Measurements from ENCODE around the gene FGF18. TPM values are rescaled to one million over a fixed set of nuclear protein-coding genes. Genes with fewer than 3 reads are reported as not detected.

FGF18 gene
- total RNA-seq, 2 donors from 2014 or later, result 0.31 to 0.43 TPM

DNA sequence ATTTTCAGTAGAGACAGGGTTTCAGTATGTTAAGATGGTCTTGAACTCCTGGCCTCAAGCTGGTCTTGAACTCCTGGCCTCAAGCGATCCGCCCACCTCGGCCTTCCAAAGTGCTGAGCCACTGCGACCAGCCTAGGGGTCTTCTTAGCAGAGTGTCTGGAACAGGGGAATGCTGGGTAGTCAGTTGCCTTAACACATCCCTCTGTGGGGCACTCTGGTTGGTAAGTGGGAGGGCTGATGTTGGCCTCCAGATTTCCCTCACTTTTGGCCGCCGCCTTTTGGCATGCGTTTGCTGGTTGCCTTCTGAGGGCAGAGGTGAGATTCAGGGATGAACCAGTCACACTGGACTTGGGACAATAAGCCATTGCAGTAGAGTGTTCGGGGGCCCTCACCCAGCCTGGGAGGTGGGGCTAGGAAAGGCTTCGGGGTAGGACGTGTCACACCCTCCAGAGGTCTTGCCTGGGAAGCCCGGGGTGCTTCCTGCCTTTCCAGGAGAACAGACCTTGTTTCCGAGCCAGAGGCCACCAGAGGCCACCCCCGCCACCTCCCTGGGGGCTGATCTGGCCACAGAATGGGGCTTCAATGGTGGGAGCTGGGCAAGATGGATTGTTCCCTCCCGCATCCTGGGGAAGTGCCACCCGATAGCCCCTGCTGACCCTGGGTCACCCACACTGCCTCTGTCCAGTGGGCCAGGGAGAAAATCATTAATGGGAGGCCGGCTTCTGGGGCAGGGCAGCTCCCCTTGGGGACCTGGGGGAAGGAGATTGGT is 13.3 kb downstream of the FGF18 start:
- intact Hi-C loops (cut with DNase I, micrococcal nuclease), result no loop called here
- ATAC-seq, result no peak
- DNase-seq, result no peak

DNA sequence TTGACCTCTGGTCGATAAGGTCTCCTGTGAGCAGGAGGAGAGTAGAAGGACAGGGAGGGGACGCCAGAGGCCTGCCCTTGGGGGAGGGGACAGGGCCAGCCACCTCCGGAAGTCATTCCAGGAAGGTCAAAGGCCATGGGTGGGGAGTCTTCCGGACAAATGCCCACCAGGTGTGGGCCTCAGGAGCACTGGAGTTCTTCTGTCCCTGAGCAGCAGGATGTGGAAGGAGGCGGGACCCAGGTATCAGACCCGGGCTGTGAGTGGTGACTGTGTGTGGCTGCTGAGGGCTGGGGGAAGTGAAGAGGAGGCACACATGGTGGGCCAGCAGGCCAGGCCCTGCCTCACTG is 13.9 kb downstream of the FGF18 start:
- ATAC-seq, result no peak
- intact Hi-C loops (cut with DNase I, micrococcal nuclease), result no loop called here

DNA sequence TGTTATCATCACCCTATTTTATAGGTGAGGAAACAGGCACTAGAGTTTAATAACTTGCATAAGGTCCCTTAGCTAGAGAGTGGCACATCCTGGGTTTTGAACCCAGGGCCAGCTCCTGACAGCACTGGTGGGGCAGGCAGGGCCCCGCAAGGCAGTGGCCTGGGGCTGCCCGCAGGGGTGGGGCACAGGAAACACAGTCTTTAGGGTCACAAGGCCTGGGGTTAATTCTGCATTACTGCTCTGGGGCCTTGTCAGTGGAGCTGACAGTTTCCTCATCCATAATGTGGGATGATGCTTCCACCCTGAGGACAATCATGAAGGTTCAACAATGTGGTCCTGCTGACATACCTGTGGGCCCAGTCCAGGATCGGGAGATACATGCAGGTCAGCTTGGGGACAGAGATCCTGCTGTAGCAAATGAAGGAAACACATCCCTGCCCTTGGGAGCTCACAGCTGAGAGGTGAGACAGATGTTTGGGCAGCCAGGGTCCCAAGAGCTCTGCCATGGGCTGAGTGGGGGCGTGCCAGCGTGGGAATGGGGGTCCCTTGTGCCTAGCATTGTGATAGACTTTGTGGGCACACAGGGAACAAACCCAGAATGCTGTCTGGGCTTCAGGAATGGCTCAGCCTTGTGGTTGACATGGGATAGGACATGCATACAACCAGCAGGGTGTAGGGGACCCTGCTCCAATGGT is 14.7 kb downstream of the FGF18 start:
- ATAC-seq (no peak), DNase-seq (no peak)
- intact Hi-C loops (cut with DNase I, micrococcal nuclease), result no loop called here

More for the DNA sequence above, 13.9 kb downstream of the FGF18 start:
- DNase-seq, result no peak

DNA sequence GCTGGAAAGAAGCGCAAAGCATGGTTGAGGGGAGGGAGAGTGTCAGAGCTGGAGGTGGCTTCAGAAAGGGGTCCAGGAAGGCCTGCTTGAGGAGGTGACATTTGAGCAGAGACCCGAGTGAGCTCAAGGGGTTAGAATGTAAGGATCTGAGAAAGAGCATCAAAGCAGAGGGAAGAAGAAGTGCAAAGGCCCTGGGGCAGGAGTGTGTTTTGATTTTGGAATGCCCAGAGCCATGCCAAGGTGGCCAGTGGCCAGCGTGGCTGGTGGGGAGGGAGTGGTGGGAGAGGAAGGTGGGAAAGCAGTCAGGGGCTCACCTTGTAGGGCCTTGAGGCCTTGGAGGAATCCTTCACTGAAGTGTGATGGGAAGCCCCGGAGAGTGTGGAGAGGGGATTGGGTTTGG is 15.4 kb downstream of the FGF18 start:
- DNase-seq (no peak), ATAC-seq (no peak)
- intact Hi-C loops (cut with DNase I, micrococcal nuclease), result no loop called here

DNA sequence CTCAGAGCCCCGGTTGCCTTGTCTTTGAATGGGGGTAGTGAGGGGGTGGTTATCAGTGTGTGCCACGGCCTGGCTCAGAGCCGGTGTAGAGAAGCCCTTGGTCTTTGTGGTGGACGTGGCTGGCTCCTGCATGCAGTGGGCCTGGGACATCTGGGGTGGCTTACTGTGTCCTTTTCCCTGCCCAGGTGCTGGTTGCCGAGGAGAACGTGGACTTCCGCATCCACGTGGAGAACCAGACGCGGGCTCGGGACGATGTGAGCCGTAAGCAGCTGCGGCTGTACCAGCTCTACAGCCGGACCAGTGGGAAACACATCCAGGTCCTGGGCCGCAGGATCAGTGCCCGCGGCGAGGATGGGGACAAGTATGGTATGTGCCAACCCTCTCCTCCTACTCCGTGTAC is 16.5 kb downstream of the FGF18 start:
- intact Hi-C loops (cut with DNase I, micrococcal nuclease), result no loop called here
- ATAC-seq (no peak), DNase-seq (no peak)

DNA sequence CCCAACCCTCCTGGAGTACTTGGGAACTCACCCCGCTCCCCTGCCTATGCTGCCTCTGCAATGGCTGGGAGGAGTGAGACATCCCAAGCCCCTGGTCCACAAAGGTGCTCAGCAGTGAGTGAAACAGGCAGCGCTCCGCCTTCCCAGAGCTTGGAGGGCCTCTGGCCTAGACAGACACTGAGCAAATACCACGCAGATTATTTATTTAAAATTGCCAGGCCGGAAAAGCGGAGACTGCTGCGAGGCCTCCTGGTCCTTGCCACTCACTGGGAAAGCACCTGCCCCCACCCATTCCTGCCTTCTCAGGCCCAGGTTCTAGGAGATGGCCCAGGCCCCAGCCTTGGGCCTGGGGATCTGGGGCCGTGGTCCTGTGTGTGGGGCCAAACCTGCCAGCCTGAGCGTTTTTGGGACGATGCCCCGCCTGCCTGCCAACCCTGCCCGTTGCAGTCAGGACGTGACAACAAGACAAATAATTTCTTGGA is 17.4 kb downstream of the FGF18 start:
- intact Hi-C loops (cut with DNase I, micrococcal nuclease), result no loop called here
- DNase-seq (no peak), ATAC-seq (no peak)

DNA sequence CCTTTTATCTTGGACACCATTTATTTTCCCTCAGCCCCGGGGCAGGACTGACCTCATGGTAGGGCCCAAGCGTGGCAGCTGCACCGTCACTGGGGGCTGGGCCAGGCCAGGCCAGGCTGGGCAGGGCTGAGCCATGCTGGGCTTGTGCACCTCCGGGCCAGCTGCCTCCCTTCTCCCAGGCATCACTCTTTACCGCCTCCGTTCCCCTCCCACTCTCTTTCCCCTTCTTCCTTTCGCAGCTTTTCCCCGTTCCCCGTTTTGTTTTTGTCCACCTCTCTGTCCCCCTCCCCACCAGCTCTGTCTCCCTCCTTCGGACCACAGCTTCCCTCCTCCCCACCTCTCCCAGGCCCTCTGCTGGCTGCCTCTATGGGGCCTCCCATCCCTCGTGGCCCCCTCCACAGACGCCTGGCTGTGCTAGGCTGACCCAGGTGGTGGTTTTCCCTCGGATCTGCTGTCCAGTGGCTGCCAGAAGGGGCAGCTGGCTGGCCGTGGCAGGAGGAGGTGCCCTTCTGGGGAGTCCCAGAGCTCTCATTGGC is 17.9 kb downstream of the FGF18 start:
- ATAC-seq (no peak), DNase-seq (no peak)
- intact Hi-C loops (cut with DNase I, micrococcal nuclease), result no loop called here

DNA sequence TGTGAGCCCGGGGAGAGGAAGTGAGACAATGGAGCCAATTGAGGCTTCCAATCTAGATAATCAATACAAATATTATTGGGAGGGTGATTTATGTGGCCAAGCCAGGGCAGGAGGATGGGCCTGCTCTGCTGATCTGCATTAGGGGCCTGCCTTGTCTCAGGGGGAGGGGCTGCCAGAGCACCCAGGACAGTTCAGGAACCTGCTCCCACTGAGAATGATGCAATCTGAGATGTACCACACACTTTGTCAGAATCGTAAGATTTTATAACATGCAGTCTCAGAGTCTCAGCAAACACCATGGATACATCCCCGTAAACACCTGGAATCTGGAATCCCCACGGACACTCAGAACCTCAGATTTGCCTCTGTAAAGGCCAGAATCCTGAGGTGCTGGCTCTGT is 19.3 kb downstream of the FGF18 start:
- intact Hi-C loops (cut with DNase I, micrococcal nuclease), result no loop called here
- no peak for ATAC-seq
- DNase-seq, result no peak

DNA sequence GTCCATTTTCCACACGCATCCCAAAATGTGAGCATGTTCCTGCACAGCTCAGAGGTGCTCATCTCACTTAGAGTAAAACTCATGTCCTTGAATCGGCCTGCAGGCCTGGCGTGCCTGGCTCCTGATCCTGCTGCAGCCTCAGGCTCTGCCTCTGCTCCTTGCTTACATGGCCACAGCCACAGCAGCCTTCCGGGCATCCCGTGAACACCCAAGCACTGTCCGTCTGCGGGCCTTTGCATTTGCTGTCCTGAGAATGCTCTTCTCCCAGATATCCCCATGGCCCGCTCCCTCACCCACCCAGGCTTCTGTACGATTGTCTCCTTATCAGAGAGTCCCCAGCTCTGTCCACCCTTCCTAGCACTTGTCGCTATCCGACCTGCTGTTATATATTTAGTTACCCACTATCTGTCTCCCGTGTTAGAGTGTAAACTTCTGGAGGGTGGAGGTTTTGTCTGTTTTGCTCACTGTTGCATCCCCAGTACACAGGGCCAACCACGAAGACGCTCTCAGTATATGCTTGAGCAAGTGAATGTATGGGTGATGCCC is 21.9 kb downstream of the FGF18 start:
- ATAC-seq, result no peak
- no peak for DNase-seq
- intact Hi-C loops (cut with DNase I, micrococcal nuclease), result no loop called here

DNA sequence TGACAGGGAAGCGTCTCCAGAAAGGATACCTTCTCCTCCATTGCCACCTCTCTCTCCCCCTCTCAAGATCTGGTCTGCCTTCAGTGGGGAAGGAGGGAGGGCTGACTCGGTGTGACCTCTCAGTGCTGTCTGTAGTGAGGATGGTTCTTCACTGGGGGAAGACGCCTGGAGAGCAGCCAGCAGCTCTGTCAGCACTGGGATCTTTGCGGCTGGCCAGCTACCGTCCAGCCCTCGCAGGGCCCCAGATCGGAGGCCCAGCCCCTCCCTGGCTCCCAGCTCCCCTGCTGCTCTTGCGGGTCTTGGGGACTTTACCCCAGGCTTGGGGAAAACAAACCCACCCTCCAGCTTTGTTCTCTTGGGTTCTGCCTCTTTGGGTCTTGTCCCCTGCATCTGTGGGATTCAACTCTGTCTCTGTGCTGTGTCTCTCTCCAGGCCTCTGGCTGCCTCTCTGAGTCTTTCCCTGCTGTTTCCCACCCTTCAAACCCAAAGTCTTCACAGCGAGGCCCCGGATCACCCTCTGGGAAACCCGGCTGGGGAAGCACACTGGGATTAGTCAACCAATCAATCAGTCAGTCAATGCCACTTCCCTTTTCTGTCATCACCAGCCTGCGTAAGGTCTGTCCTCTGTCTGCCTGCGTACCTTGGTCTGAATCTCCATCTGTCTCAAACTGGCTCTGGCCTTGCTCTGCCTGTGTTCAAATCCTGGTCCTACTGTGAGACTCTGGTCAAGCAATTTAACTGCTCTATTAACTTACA is 23.0 kb downstream of the FGF18 start:
- intact Hi-C loops (cut with DNase I, micrococcal nuclease), result no loop called here
- DNase-seq (no peak), ATAC-seq (no peak)

DNA sequence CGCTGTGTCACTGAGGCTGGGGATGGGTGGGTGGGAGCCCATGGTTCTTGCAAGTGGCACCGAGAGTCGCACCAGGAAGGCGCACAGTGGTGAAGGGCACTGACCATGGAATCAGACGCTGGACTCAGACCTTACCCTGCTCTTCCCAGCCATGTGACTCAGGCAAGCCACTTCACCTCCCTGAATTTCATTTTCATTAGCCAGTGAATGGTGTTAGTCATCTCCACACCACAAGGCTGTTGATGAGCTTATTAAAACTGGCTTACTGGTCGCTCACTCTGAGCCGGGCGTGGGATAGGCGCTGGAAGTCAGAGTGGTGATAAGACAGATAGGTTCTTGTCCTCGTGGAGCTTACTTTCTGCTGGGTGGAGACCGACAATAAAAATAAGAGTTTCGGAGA is 25.1 kb downstream of the FGF18 start:
- intact Hi-C loops (cut with DNase I, micrococcal nuclease), result no loop called here
- ATAC-seq, result no peak
- no peak for DNase-seq

DNA sequence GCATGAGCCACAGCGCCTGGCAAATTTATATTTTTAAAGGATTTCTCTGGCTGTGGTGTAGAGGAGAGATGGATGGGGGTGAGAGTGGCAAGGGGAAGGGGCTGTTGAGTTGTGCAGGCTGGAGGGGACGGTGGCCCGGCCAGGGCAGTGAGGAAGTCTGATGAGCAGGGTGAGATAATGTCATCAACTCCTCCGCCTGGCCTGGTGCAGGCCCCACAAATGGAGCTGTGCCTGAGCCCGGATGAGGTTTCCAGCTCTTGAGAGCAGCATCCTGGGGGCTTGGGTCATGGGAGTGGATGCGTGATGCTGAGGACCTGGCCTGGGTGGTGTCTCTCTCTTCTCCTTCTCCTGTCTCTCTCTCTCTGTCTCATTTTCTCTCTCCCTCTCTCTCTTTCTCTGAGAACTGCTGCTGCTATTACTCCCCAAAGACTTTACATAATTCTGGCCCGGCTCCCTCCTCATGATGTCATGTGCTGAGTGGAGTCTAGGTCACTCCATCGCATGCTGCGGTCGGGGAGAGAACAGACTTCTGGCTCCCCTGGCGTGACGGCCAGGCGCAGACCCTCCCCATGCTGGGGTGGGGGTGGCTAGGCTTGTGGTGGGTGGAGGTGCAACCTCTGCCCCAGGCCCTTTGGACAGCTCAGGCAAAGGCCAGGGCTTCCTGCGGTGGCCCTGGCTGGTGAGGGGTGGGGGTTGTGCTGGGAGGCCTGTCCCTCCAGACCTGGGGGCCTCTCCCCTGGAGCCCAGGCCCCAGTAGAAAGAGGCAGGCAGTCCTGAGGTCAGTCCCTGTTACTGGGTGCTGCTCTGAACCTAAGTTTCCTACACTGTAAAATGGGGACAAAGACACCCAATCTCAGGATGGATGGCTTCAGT is 26.4 kb downstream of the FGF18 start:
- ATAC-seq, result no peak
- no peak for DNase-seq
- intact Hi-C loops (cut with DNase I, micrococcal nuclease), result no loop called here

DNA sequence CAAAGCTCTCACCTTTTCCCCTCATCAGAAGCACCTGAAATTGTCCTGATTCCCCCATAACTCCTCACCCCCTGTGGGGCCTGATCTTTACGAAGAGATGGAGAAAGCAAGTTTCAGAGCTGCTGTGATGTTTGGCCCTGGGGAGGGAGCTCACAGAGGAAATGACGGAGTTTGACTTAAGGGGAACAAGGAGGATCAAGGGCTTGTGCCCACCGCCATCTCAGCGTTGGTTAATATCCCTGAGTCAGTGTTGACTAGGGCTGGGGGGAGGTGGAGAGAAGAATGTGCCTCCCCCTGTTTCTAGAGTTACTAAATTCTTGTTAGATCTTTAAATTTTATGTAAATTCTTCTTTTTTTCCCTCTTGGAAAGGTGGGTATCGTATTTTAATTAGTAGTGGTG is 27.8 kb downstream of the FGF18 start:
- DNase-seq (no peak), ATAC-seq (no peak)
- intact Hi-C loops (cut with DNase I, micrococcal nuclease), result no loop called here

DNA sequence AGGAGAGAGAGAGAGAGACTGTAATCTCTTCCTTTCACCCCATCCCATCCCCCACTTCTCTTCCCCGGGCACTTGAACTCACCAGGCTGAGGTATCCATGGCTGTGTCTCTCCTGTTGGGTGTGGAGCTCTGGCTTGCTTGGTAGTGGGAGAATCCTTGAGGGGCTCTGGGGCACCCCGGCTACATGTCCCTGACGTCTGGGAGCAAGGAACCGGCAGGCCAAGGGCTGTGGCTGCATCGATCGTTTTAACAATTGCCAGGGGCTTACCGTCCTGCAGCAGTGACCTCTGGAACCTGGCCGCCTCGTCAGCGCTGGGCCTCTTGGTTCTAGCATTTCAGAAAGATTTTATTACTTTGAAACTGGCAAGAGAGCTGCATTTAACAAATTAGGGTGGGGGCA is 30.0 kb downstream of the FGF18 start:
- ATAC-seq (no peak), DNase-seq (no peak)
- intact Hi-C loops (cut with DNase I, micrococcal nuclease), result no loop called here

DNA sequence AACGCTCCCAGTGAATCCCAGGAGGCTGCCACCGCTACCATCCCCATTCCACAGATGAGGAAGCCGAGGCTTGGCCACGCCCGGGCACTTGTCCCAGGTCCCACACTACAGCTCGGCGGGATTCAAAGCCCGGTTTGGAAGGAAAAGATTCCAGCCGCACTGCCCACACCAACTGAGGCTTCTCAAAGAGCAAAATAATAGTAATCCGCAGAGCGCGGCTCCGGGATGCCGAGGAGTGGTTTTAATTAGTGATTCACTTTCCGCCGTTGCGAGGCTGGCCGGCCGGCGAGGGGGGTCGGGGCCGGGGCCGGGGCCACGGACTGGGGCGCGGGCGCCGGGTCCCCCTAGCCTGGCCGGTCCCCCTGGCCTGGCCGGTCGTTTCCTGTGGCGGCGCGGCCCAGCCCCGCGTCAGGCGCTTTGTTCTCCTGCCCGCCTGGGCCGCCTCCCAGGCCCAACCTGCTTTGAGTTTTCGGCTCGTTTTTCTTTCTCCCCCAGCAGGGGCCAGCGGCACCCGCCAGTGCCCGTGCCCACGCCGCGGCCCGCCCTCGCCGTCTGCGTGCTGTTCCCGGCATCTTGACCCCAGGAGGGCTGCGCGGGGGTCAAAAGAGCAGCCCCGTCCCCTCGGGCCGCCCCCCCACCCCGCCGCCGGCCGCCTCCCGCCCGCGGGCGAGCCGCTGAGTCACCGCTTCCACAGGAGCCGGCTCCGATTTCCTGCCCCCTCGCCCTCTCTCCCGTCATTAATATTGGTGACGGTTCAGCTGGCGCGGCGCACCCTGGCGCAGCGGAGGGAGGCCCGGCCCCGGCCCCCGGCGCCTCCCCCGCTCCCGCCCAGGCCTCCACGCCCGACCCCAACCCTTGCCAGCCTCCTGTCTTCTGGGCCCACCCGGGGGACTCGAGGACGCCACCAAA is 31.2 kb downstream of the FGF18 start:
- intact Hi-C loops (cut with DNase I, micrococcal nuclease), result no loop called here
- DNase-seq (peak; percentile 37 to 40), ATAC-seq (peak; percentile 33)

DNA sequence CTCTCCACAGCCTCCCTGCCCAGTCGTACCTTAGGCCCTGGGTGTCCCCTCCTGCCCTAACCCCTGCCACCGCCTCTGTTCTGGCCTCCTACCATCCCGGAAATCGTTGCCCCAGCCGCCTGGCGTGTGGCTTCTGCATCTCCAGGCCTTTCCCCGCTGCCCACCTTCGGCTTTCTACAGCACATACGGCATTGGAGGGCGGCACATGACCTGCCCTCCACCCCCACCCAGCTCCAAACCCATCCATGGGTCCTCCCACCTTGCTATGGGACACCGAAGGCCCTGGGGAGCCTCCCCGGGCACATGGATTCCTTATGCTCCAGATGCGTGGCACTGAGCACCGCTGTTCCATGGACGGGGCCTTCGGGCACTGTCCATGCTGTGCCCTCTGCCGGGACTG is 32.0 kb downstream of the FGF18 start:
- DNase-seq, result no peak
- ATAC-seq, result no peak
- intact Hi-C loops (cut with DNase I, micrococcal nuclease), result no loop called here

DNA sequence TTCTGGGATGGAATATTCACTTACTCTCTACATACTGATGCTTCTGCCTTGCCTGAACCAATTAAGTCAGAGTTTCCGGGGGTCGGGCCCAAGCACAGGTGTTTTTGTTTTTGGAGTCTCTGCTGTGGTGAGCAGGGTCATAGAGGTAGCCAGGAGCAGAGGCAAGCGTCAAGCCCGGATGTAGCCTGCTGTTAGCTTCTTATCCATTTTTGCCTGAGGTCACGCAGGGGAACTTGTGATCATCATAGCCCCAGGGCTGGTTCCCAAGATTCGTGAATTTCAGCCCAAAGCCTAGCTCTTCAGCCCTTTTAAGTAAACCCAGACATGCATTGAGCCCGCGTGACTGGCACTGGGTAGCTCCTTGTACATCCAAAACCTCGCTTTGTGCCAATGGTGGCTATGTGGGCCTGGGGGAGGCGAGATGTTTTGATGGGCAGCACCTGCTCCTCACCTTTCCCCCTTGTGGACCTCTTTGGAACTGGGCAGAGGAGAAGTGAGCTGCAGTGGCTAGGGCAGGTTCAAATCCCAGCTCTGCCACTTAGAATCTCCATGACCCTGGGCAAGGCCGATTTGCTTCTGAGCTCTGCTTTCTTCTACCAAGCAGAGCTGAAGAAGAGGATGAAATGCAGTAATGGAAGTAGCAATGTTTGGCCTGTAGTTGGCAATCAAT is 33.7 kb downstream of the FGF18 start:
- intact Hi-C loops (cut with DNase I, micrococcal nuclease), result no loop called here
- no peak for DNase-seq
- ATAC-seq, result no peak

All from left colon (tissue), 2 donors.